SK-N-SH treated with all-trans-retinoic acid at 6 μM for 48 hours (cell line): ENCODE results near the gene GPR171.
"Not testable (repeated sequence)": the region's sequence is repeated elsewhere in the genome, so short reads cannot be mapped to it uniquely, and the experiment has no call there.

ENCODE experiments used
- ATAC-seq: fragments of 200-7000 bp; cut with Tn5 transposase; 3 replicates; pipeline ENCODE4 v1.9.1; 2020; ENCODE audit warnings: mild to moderate bottlenecking, moderate library complexity
- ARNTL ChIP-seq: fragments of 450-650 bp; formaldehyde crosslinking; IDR thresholded peaks from 2 replicates; pipeline ENCODE4 v1.5.0; 2020; ENCODE audit warnings: low read depth, mild to moderate bottlenecking, moderate library complexity, borderline replicate concordance
- BACH2 ChIP-seq: fragments of 250-450 bp; sonication (Bioruptor Pico); IDR thresholded peaks from 2 replicates; pipeline ENCODE4 v1.9.0; 2021; ENCODE audit warnings: mild to moderate bottlenecking, borderline replicate concordance
- CREB5 ChIP-seq: fragments of 250-450 bp; sonication (Bioruptor Pico); IDR thresholded peaks from 2 replicates; pipeline ENCODE4 v1.5.1; 2020; ENCODE audit warnings: low read depth, mild to moderate bottlenecking, moderate library complexity
- CSRNP3 ChIP-seq: fragments of 250-450 bp; sonication (Bioruptor Pico); IDR thresholded peaks from 2 replicates; pipeline ENCODE4 v1.5.1; 2021; ENCODE audit warnings: mild to moderate bottlenecking, moderate library complexity
- ESRRG ChIP-seq: fragments of 250-450 bp; sonication (Bioruptor Pico); IDR thresholded peaks from 2 replicates; pipeline ENCODE4 v1.6.1; 2021; ENCODE audit warnings: mild to moderate bottlenecking
- GLIS3 ChIP-seq: fragments of 250-450 bp; sonication (Bioruptor Pico); IDR thresholded peaks from 2 replicates; pipeline ENCODE4 v1.5.0; 2020; ENCODE audit warnings: mild to moderate bottlenecking, moderate library complexity
- ISL1 ChIP-seq: fragments of 250-450 bp; sonication (Bioruptor Pico); IDR thresholded peaks from 2 replicates; pipeline ENCODE4 v2.1.2; 2022; ENCODE audit warnings: mild to moderate bottlenecking, moderate library complexity
- OSR1 ChIP-seq: fragments of 250-450 bp; sonication (Bioruptor Pico); IDR thresholded peaks from 2 replicates; pipeline ENCODE4 v1.8.0; 2022; ENCODE audit warnings: moderate library complexity, mild to moderate bottlenecking, inconsistent platforms
- PATZ1 ChIP-seq: fragments of 250-450 bp; sonication (Bioruptor Pico); IDR thresholded peaks from 2 replicates; pipeline ENCODE4 v1.8.0; 2020; ENCODE audit warnings: mild to moderate bottlenecking, moderate library complexity, borderline replicate concordance
- POU6F1 ChIP-seq: fragments of 250-450 bp; sonication (Bioruptor Pico); IDR thresholded peaks from 2 replicates; pipeline ENCODE4 v1.8.0; 2021; ENCODE audit warnings: low read depth, mild to moderate bottlenecking, moderate library complexity, borderline replicate concordance
- PPARA ChIP-seq: fragments of 250-450 bp; sonication (Bioruptor Pico); IDR thresholded peaks from 2 replicates; pipeline ENCODE4 v1.5.0; 2020; ENCODE audit warnings: mild to moderate bottlenecking, borderline replicate concordance
- RARB ChIP-seq: fragments of 250-450 bp; sonication (Bioruptor Pico); IDR thresholded peaks from 2 replicates; pipeline ENCODE4 v1.8.0; 2021; ENCODE audit warnings: mild to moderate bottlenecking, moderate library complexity
- SNAI2 ChIP-seq: fragments of 250-450 bp; sonication (Bioruptor Pico); IDR thresholded peaks from 2 replicates; pipeline ENCODE4 v1.5.0; 2020; ENCODE audit warnings: mild to moderate bottlenecking, moderate library complexity
- TCF4 ChIP-seq: fragments of 250-450 bp; sonication (Bioruptor Pico); IDR thresholded peaks from 2 replicates; pipeline ENCODE4 v1.8.0; 2021; ENCODE audit warnings: mild to moderate bottlenecking, moderate library complexity, borderline replicate concordance
- TOX ChIP-seq: fragments of 250-450 bp; sonication (Bioruptor Pico); IDR thresholded peaks from 2 replicates; pipeline ENCODE4 v1.8.0; 2021; ENCODE audit warnings: mild to moderate bottlenecking, moderate library complexity, borderline replicate concordance
- TSHZ2 ChIP-seq: fragments of 250-450 bp; sonication (Bioruptor Pico); IDR thresholded peaks from 2 replicates; pipeline ENCODE4 v1.5.0; 2020; ENCODE audit warnings: mild to moderate bottlenecking, moderate library complexity
- ZFP3 ChIP-seq: fragments of 250-450 bp; sonication (Bioruptor Pico); IDR thresholded peaks from 2 replicates; pipeline ENCODE4 v1.5.0; 2020; ENCODE audit warnings: mild to moderate bottlenecking, moderate library complexity
- ZFP30 ChIP-seq: fragments of 450-650 bp; formaldehyde crosslinking; IDR thresholded peaks from 2 replicates; pipeline ENCODE4 v1.5.0; 2022; ENCODE audit warnings: mild to moderate bottlenecking, moderate library complexity
- ZNF70 ChIP-seq: fragments of 450-650 bp; formaldehyde crosslinking; IDR thresholded peaks from 2 replicates; pipeline ENCODE4 v1.5.0; 2020; ENCODE audit warnings: mild to moderate bottlenecking, moderate library complexity
- ZNF8 ChIP-seq: fragments of 450-650 bp; formaldehyde crosslinking; IDR thresholded peaks from 2 replicates; pipeline ENCODE4 v1.5.0; 2020; ENCODE audit warnings: mild to moderate bottlenecking, moderate library complexity

Gene GPR171

GRCh38 chr3:151232991-151233390 lies 30.0 kb upstream of the GPR171 start (continued):
- no peak for TF ChIP-seq PPARA (CRISPR knock-in tag)
- no peak for TF ChIP-seq POU6F1 (CRISPR knock-in tag)
- TF ChIP-seq ZNF8 (CRISPR knock-in tag) = no peak
- no peak for TF ChIP-seq OSR1 (CRISPR knock-in tag)
- TF ChIP-seq RARB (CRISPR knock-in tag) = no peak
- TF ChIP-seq, all 23 proteins: peak for 0

- TF ChIP-seq ZNF8 (CRISPR knock-in tag) = peak; percentile 51; the same call in 1 of the 2 replicates
- not testable (repeated sequence) for ATAC-seq
These were observed 29.4 kb upstream of the GPR171 start for GRCh38 chr3:151232403-151232802.

- no peak for ATAC-seq
- no peak for TF ChIP-seq BACH2 (CRISPR knock-in tag)
- no peak for TF ChIP-seq CREB5 (CRISPR knock-in tag)
- no peak for TF ChIP-seq ARNTL (CRISPR knock-in tag)
- no peak for TF ChIP-seq CSRNP3 (CRISPR knock-in tag)
- no peak for TF ChIP-seq TCF4 (CRISPR knock-in tag)
- TF ChIP-seq ZNF70 = no peak
- no peak for TF ChIP-seq POU6F1 (CRISPR knock-in tag)
- TF ChIP-seq ZNF8 (CRISPR knock-in tag) = no peak
- no peak for TF ChIP-seq PPARA (CRISPR knock-in tag)
- no peak for TF ChIP-seq TSHZ2
- TF ChIP-seq ESRRG = no peak
- TF ChIP-seq OSR1 (CRISPR knock-in tag) = no peak
- no peak for TF ChIP-seq ZFP3 (CRISPR knock-in tag)
- TF ChIP-seq PATZ1 (CRISPR knock-in tag) = no peak
- TF ChIP-seq SNAI2 (CRISPR knock-in tag) = no peak
- TF ChIP-seq ZFP30 (CRISPR knock-in tag) = no peak
- no peak for TF ChIP-seq GLIS3 (CRISPR knock-in tag)
- no peak for TF ChIP-seq RARB (CRISPR knock-in tag)
- TF ChIP-seq ISL1 (CRISPR knock-in tag) = no peak
- TF ChIP-seq TOX (CRISPR knock-in tag) = no peak
These were observed 27.6 kb upstream of the GPR171 start for GRCh38 chr3:151230646-151231045.
